Measurements from ENCODE around the gene EPHA3. TPM values are rescaled to one million over a fixed set of nuclear protein-coding genes. Genes with fewer than 3 reads are reported as not detected.

Gene EPHA3
- total RNA-seq, 8 experiments from 2014 or later: 0.36 to 84.3 (median 42.7) TPM; not detected in 1

- 67 to 100% (median 97%) methylated on average over 1 to 3 of the region's 3 CpGs for WGBS, 10 experiments
- in situ Hi-C loops (cut with MboI; ENCODE audit: low pct_unique_long_range_greater_than_20kb in 2 of 9, low sequenced_read_pairs in 9 of 9, unreplicated experiment in 9 of 9): loop anchor here in 3 of 9 experiments (25.0 kb wide), 2 partner anchors 892 to 983 kb away; no protein-coding TSS in a partner anchor
- Histone ChIP-seq H3K27ac (no peak overlapping the region), H3K4me1 (replicated peaks in 1 of 2) (no peaks in the 10 kb centered on the region), H3K4me3 (no peak overlapping the region)
- ATAC-seq (replicated peaks in 6 of 8): no peak
These were observed 2.9 kb upstream of the EPHA3 start for GRCh38 chr3:89104499-89104898.

- H3K4me1 ChIP-seq (replicated peaks in 1 of 2): no peaks in the 10 kb centered on the region
- no peak for ATAC-seq (replicated peaks in 6 of 8)
- H3K27ac ChIP-seq: no peak overlapping the region
- WGBS, 10 experiments: 27 to 100% (median 100%) methylated on average over 1 of the region's 1 CpG; no CpG with 5 or more reads in 3 of the 10 experiments
- H3K4me3 ChIP-seq: no peak overlapping the region
- in situ Hi-C loops (cut with MboI; ENCODE audit: low pct_unique_long_range_greater_than_20kb in 2 of 9, low sequenced_read_pairs in 9 of 9, unreplicated experiment in 9 of 9): loop anchor here in 3 of 9 experiments (25.0 kb wide), 2 partner anchors 893 to 982 kb away; no protein-coding TSS in a partner anchor
These were observed 1.9 kb upstream of the EPHA3 start for GRCh38 chr3:89105503-89105902.

- H3K27ac ChIP-seq: no peak overlapping the region
These were observed 800 bp downstream of the EPHA3 start for GRCh38 chr3:89108291-89108550.

GRCh38 chr3:89113344-89113743 is 5.9 kb downstream of the EPHA3 start:
- Histone ChIP-seq H3K27ac (no peak overlapping the region), H3K4me1 (replicated peaks in 1 of 2) (peaks cover 25 to 51% of the 10 kb centered on the region in 2 donors), H3K4me3 (peak overlapping the region; percentile 44 to 93 (median 48))
- ATAC-seq (replicated peaks in 6 of 8): no peak
- in situ Hi-C loops (cut with MboI; ENCODE audit: low pct_unique_long_range_greater_than_20kb in 2 of 9, low sequenced_read_pairs in 9 of 9, unreplicated experiment in 9 of 9): loop anchor here in 3 of 9 experiments (25.0 kb wide), 2 partner anchors 901 to 974 kb away; no protein-coding TSS in a partner anchor
- WGBS, 10 experiments: 50 to 90% (median 60%) methylated on average over 1 to 4 of the region's 4 CpGs

More at GRCh38 chr3:89108291-89108550, 800 bp downstream of the EPHA3 start:
- ATAC-seq (replicated peaks in 6 of 8): no peak
- WGBS, 10 experiments: 9 to 68% (median 40%) methylated on average over 2 to 5 of the region's 5 CpGs; no CpG with 5 or more reads in 3 of the 10 experiments
- Histone ChIP-seq H3K4me3 (peak overlapping the region; percentile 41 to 77 (median 53)), H3K4me1 (replicated peaks in 1 of 2) (peaks cover 3 to 13% of the 10 kb centered on the region in 2 donors)
- in situ Hi-C loops (cut with MboI; ENCODE audit: low pct_unique_long_range_greater_than_20kb in 2 of 9, low sequenced_read_pairs in 9 of 9, unreplicated experiment in 9 of 9): loop anchor here in 3 of 9 experiments (25.0 kb wide), 2 partner anchors 896 to 979 kb away; no protein-coding TSS in a partner anchor

DNA sequence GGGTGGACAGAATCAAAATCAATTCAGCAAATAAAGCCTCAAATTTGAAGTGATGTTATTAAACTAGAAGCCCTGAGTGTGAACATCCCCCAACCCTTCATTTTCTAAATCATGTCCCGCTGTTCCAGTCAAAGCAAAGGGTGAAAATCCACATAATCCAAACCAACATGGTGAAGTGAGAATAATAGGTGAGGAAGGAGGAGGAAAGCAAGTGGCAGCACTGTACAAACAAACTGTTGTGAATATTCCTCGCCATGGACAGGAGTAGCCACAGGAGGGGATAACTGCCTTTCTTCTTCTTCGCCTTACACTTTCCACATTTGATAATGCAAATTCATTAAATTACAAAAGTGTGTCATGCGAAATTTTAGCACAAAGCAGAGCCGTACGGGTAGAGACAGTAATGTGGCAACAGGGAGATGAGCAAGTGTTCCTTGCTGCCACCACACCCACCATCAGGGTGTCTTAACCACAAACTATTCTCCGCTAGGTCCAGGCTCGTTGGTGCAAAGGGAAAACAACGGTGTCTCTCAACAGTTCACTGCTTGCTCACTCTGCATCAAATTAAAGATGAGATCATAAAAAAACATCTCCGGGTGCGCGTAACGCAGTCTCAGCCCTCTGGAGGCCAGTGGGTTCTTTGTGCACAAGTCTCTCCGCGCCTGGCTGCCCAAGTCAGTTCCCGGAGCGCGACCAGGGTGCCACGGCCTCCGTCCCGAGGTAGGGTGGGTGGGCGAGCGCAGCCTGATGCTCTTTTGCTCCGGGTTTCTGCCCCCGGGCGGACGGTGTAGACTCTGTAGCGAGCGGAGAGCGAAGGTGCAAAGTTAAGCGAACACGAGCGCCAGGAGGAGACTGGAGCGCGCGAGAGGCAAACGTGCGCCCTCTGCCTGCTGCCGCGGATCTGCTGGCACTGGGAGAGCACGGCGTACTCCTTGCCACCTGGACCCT is 6.7 kb downstream of the EPHA3 start:
- peak; percentile 93 to 99 (median 97) for ATAC-seq (replicated peaks in 6 of 8)
- Histone ChIP-seq H3K27ac (peak overlapping the region; percentile 71 to 77), H3K4me3 (peak overlapping the region; percentile 44 to 93 (median 48)), H3K4me1 (replicated peaks in 1 of 2) (peaks cover 25 to 51% of the 10 kb centered on the region in 2 donors)
- WGBS, 10 experiments: 1 to 63% (median 20%) methylated on average over 2 to 19 of the region's 42 CpGs
- in situ Hi-C loops (cut with MboI; ENCODE audit: low pct_unique_long_range_greater_than_20kb in 2 of 9, low sequenced_read_pairs in 9 of 9, unreplicated experiment in 9 of 9): loop anchor here in 3 of 9 experiments (25.0 kb wide), 2 partner anchors 902 to 973 kb away; no protein-coding TSS in a partner anchor

GRCh38 chr3:89114841-89115223 is 7.4 kb downstream of the EPHA3 start:
- WGBS, 10 experiments: 37 to 100% (median 61%) methylated on average over 1 to 12 of the region's 13 CpGs; no CpG with 5 or more reads in 4 of the 10 experiments
- ATAC-seq (replicated peaks in 6 of 8): peak in 5 of 8 experiments; percentile 25 to 45 (median 36)
- H3K4me1 ChIP-seq (replicated peaks in 1 of 2): peaks cover 25 to 53% of the 10 kb centered on the region in 2 donors
- in situ Hi-C loops (cut with MboI; ENCODE audit: low pct_unique_long_range_greater_than_20kb in 2 of 9, low sequenced_read_pairs in 9 of 9, unreplicated experiment in 9 of 9): loop anchor here in 3 of 9 experiments (25.0 kb wide), 2 partner anchors 903 to 972 kb away; no protein-coding TSS in a partner anchor
- peak overlapping the region; percentile 44 to 93 (median 48) for H3K4me3 ChIP-seq
- H3K27ac ChIP-seq: peak overlapping the region; percentile 71 to 77

- Histone ChIP-seq H3K4me1 (replicated peaks in 1 of 2) (peaks cover 27 to 55% of the 10 kb centered on the region in 2 donors), H3K27ac (no peak overlapping the region), H3K4me3 (no peak overlapping the region)
- no peak for ATAC-seq (replicated peaks in 6 of 8)
- in situ Hi-C loops (cut with MboI; ENCODE audit: low pct_unique_long_range_greater_than_20kb in 2 of 9, low sequenced_read_pairs in 9 of 9, unreplicated experiment in 9 of 9): loop anchor here in 3 of 9 experiments (25.0 kb wide), 2 partner anchors 904 to 971 kb away; no protein-coding TSS in a partner anchor
These were observed 9.1 kb downstream of the EPHA3 start for GRCh38 chr3:89116476-89116875.

- Histone ChIP-seq H3K27ac (no peak overlapping the region), H3K4me1 (replicated peaks in 1 of 2) (peaks cover 0 to 5% of the 10 kb centered on the region in 2 donors), H3K4me3 (no peak overlapping the region)
- WGBS, 10 experiments: 42 to 100% (median 83%) methylated on average over 2 of the region's 2 CpGs; no CpG with 5 or more reads in 5 of the 10 experiments
- ATAC-seq (replicated peaks in 6 of 8): no peak
- in situ Hi-C loops (cut with MboI; ENCODE audit: low pct_unique_long_range_greater_than_20kb in 2 of 9, low sequenced_read_pairs in 9 of 9, unreplicated experiment in 9 of 9): no loop called here
These were observed 30.6 kb downstream of the EPHA3 start for GRCh38 chr3:89138048-89138447.

DNA sequence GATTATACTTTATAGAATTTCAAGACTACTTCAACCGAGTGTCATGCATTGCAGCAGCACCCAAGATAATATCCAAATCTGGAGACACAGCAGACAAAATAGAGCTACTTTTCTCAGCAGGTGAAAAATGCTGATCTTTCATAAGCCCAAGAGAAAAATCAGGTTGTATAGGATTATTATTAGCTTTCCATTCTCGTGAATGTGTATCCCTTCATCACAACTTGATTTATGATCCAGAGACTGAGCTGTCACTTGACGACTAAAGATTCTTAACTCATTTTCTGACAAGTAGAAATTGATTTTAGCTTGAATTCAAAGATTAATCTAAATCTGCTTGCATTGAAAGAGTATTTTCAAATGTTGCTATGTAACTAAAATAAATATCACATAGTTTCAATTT is 32.4 kb downstream of the EPHA3 start:
- ATAC-seq (replicated peaks in 6 of 8): peak in 3 of 8 experiments; percentile 23 to 74 (median 51)
- Histone ChIP-seq H3K4me1 (replicated peaks in 1 of 2) (peaks cover 0 to 5% of the 10 kb centered on the region in 2 donors), H3K4me3 (no peak overlapping the region), H3K27ac (no peak overlapping the region)
- in situ Hi-C loops (cut with MboI; ENCODE audit: low pct_unique_long_range_greater_than_20kb in 2 of 9, low sequenced_read_pairs in 9 of 9, unreplicated experiment in 9 of 9): no loop called here
- 50 to 81% (median 59%) methylated on average over 1 to 3 of the region's 3 CpGs; no CpG with 5 or more reads in 2 of the 10 experiments for WGBS, 10 experiments

DNA sequence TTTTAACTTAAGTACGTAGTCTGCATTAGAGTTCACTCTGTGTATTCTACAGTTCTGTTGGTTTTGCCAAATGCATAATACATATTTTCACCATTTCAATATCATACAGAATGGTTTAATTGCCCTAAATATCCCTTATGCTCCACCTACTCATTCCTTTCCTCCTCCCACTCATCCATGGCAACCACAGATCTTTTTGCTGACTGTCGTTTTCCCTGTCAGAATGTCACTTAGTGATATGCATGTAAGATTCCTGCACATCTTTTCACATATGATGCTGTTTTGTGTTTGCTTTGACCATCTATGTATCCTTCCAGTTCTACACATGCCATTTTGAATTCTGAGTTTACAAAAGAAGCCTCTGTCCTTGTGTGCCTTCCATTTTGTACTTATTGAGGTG is 36.7 kb downstream of the EPHA3 start:
- no peak for ATAC-seq (replicated peaks in 6 of 8)
- Histone ChIP-seq H3K27ac (no peak overlapping the region), H3K4me3 (no peak overlapping the region), H3K4me1 (replicated peaks in 1 of 2) (peaks cover 0 to 5% of the 10 kb centered on the region in 2 donors)
- in situ Hi-C loops (cut with MboI; ENCODE audit: low pct_unique_long_range_greater_than_20kb in 2 of 9, low sequenced_read_pairs in 9 of 9, unreplicated experiment in 9 of 9): no loop called here
- WGBS, 10 experiments: 60 to 92% (median 80%) methylated on average over 1 to 2 of the region's 2 CpGs; no CpG with 5 or more reads in 2 of the 10 experiments

- peak in 7 of 8 experiments; percentile 94 to 100 (median 100) for ATAC-seq (replicated peaks in 6 of 8)
- H3K27ac ChIP-seq: no peak overlapping the region
- H3K4me3 ChIP-seq: no peak overlapping the region
- in situ Hi-C loops (cut with MboI; ENCODE audit: low pct_unique_long_range_greater_than_20kb in 2 of 9, low sequenced_read_pairs in 9 of 9, unreplicated experiment in 9 of 9): no loop called here
- no peaks in the 10 kb centered on the region for H3K4me1 ChIP-seq (replicated peaks in 1 of 2)
These were observed 38.6 kb downstream of the EPHA3 start for GRCh38 chr3:89145995-89146394.

DNA sequence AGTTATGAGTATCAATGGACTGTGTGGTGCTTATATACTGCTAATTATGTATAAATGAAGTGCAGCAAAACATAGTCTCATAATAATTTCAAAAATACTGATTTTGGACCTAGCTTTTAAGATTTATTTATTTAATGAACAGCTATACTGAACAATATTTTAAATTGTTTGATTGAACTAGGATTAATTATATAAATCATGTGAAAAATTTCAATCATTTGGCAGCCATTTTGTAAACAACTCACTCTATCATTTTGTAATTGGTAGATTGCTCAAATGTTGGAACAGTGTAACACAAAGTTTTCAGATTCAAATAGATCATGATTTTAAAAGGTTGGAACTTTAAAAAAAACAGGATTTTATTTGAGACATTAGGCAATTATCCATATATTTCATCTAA is 47.0 kb downstream of the EPHA3 start:
- no peak overlapping the region for H3K27ac ChIP-seq
- in situ Hi-C loops (cut with MboI; ENCODE audit: low pct_unique_long_range_greater_than_20kb in 2 of 9, low sequenced_read_pairs in 9 of 9, unreplicated experiment in 9 of 9): no loop called here
- ATAC-seq (replicated peaks in 6 of 8): no peak
- H3K4me3 ChIP-seq: no peak overlapping the region
- peaks cover 2 to 19% of the 10 kb centered on the region in 2 donors for H3K4me1 ChIP-seq (replicated peaks in 1 of 2)

GRCh38 chr3:89155811-89156210 is 48.4 kb downstream of the EPHA3 start:
- ATAC-seq (replicated peaks in 6 of 8): no peak
- in situ Hi-C loops (cut with MboI; ENCODE audit: low pct_unique_long_range_greater_than_20kb in 2 of 9, low sequenced_read_pairs in 9 of 9, unreplicated experiment in 9 of 9): no loop called here
- H3K4me3 ChIP-seq: no peak overlapping the region
- peaks cover 2 to 24% of the 10 kb centered on the region in 2 donors for H3K4me1 ChIP-seq (replicated peaks in 1 of 2)
- H3K27ac ChIP-seq: no peak overlapping the region
- 0 to 95% (median 89%) methylated on average over 1 to 6 of the region's 6 CpGs; no CpG with 5 or more reads in 1 of the 10 experiments for WGBS, 10 experiments
